ENCODE measurements around the gene RHNO1. TPM values are rescaled to one million over a fixed set of nuclear protein-coding genes. Genes with fewer than 3 reads are reported as not detected.
"Not testable (repeated sequence)": the region's sequence is repeated elsewhere in the genome, so short reads cannot be mapped to it uniquely, and the experiment has no call there.

RHNO1 gene
- total and polyA plus RNA-seq, 12 donors, result 2.5 to 10.9 (median 6.9) TPM

DNA sequence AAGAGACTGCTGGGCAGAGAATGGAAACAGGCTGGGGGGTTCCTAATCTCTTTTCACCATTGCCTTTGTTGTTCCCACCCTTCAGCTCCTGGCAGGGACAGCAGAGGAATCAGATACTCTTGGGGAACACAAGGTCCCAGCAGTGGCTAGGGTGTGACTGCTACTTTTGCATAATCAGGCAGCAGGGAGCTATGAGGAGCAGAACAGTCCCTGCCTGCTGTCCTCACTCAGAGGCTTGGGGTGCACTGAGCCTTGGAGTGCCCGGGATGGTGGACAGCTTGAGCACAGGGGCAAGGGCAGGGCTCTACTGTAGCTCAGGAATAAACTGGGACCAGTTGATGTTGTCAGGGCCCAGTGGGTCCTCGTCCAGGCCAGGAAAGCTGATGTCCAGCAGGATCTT is 18.7 kb upstream of the RHNO1 start:
- H3K27ac ChIP-seq, result peak overlapping the region in 3 of 10 donors; percentile 40 to 55 (median 50)
- peak in 1 of 8 donors; percentile 35 for ATAC-seq

DNA sequence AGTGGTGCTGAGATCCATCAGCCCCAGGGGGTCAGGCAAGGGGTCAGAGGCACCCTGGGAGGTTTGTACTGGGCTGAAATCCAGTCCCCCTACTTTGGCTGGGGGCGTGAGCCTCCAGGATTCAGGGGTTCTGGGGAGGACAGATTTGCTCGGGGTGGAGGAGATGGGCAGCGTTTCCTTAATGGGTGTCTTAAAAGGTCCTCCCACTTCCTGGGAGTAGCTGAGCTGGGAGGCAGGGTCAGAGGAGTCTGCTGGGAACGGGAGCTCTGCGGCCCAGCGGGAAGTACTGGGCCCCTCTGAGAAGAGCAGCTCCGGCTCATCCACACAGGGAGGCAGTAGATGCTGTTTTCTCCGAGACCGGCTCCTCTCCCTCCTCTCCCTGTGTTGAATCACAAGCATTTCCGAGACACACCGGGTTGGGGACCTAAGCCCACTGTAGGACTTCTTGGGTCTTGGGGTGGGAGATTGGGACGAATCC is 18.0 kb upstream of the RHNO1 start:
- H3K27ac ChIP-seq, result peak overlapping the region in 5 of 10 donors; percentile 30 to 55 (median 40)
- WGBS, 2 donors, result 81 to 83% methylated on average over 12 of the region's 12 CpGs
- ATAC-seq, result peak; percentile 26 to 76 (median 60)

More for the DNA sequence above, 18.7 kb upstream of the RHNO1 start:
- Histone ChIP-seq H3K4me1 (peaks cover 0 to 5% (median 0%) of the 10 kb centered on the region in 9 donors), H3K27me3 (no peaks in the 10 kb centered on the region), H3K9me3 (no peaks in the 10 kb centered on the region), H3K4me3 (no peak overlapping the region), H3K36me3 (peaks cover 0 to 55% (median 0%) of the 10 kb centered on the region in 9 donors)
- TF ChIP-seq, protein P1, sequence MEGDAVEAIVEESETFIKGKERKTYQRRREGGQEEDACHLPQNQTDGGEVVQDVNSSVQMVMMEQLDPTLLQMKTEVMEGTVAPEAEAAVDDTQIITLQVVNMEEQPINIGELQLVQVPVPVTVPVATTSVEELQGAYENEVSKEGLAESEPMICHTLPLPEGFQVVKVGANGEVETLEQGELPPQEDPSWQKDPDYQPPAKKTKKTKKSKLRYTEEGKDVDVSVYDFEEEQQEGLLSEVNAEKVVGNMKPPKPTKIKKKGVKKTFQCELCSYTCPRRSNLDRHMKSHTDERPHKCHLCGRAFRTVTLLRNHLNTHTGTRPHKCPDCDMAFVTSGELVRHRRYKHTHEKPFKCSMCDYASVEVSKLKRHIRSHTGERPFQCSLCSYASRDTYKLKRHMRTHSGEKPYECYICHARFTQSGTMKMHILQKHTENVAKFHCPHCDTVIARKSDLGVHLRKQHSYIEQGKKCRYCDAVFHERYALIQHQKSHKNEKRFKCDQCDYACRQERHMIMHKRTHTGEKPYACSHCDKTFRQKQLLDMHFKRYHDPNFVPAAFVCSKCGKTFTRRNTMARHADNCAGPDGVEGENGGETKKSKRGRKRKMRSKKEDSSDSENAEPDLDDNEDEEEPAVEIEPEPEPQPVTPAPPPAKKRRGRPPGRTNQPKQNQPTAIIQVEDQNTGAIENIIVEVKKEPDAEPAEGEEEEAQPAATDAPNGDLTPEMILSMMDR (IDR thresholded peaks at IDR 0.05), result no peak
- intact Hi-C loops (cut with DNase I), result loop anchor here in 8 of 10 donors (10.0 kb wide), 2 partner anchors 86 to 176 kb away; no protein-coding TSS in a partner anchor
- 81 to 87% methylated on average over 2 of the region's 2 CpGs for WGBS, 2 donors
- DNase-seq, result no peak

DNA sequence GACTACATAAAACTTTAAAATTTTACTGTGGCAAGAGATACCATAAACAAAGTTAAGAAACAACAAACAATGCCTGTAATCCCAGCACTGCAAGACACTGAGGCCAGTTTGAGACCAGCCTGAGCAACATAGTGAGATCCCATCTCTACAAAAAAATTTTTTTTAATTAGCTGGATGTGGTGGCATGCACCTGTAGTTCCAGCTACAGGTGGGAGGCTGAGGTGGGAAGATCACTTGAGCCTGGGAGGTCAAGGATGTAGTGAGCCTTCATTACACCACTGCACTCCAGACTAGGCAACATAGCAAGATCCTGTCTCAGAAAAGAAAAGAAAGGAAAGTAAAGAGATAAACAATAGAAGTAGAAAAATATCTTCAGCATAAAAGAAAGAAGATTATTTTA is 16.9 kb upstream of the RHNO1 start:
- intact Hi-C loops (cut with DNase I), result no loop called here

More for the DNA sequence above, 18.0 kb upstream of the RHNO1 start:
- Histone ChIP-seq H3K27me3 (no peaks in the 10 kb centered on the region), H3K9me3 (no peaks in the 10 kb centered on the region), H3K36me3 (peaks cover 0 to 61% (median 0%) of the 10 kb centered on the region in 9 donors), H3K4me1 (peaks cover 0 to 5% (median 0%) of the 10 kb centered on the region in 9 donors), H3K4me3 (no peak overlapping the region)
- intact Hi-C loops (cut with DNase I), result loop anchor here in 8 of 10 donors (10.0 kb wide), 2 partner anchors 86 to 176 kb away; no protein-coding TSS in a partner anchor
- DNase-seq, result no peak
- TF ChIP-seq, protein P1 (IDR thresholded peaks at IDR 0.05), result no peak

GRCh38 chr12:2862876-2863275 is 14.1 kb upstream of the RHNO1 start:
- intact Hi-C loops (cut with DNase I), result no loop called here
- no peak for ATAC-seq
- TF ChIP-seq, protein P1 (IDR thresholded peaks at IDR 0.05), result no peak
- Histone ChIP-seq H3K36me3 (peaks cover 0 to 92% (median 0%) of the 10 kb centered on the region in 9 donors), H3K9me3 (no peaks in the 10 kb centered on the region), H3K4me3 (no peak overlapping the region), H3K27ac (no peak overlapping the region), H3K4me1 (peaks cover 0 to 5% (median 0%) of the 10 kb centered on the region in 9 donors), H3K27me3 (no peaks in the 10 kb centered on the region)
- WGBS, 2 donors, result 65 to 81% methylated on average over 7 of the region's 7 CpGs
- no peak for DNase-seq

More for the DNA sequence above, 16.9 kb upstream of the RHNO1 start:
- TF ChIP-seq, protein P1 (IDR thresholded peaks at IDR 0.05), result no peak
- Histone ChIP-seq H3K4me3 (no peak overlapping the region), H3K9me3 (no peaks in the 10 kb centered on the region), H3K27me3 (no peaks in the 10 kb centered on the region), H3K36me3 (peaks cover 0 to 73% (median 0%) of the 10 kb centered on the region in 9 donors), H3K27ac (no peak overlapping the region), H3K4me1 (peaks cover 0 to 5% (median 0%) of the 10 kb centered on the region in 9 donors)
- DNase-seq (no peak), ATAC-seq (no peak)

DNA sequence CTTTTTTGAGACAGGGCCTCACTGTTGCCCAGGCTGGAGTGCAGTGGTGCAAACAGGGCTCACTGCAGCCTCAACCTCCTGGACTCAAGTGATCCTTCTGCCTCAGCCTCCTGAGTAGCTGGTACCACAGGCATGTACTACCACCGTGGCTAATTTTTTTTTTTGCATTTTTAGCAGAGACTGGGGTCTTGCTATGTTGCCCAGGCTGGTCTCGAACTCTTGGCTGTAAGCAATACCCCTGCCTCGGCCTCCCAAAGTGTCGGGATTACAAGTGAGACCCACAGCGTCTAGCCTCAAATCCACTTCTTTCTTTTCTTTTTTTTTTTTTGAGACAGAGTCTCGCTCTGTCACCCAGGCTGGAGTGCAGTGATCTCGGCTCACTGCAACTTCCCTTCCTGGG is 13.6 kb upstream of the RHNO1 start:
- H3K27ac ChIP-seq; H3K9me3 ChIP-seq; H3K4me3 ChIP-seq; H3K27me3 ChIP-seq; DNase-seq; H3K4me1 ChIP-seq; intact Hi-C loops (cut with DNase I); ATAC-seq: not testable (repeated sequence)
- 95 to 96% methylated on average over 6 to 7 of the region's 7 CpGs for WGBS, 2 donors
- H3K36me3 ChIP-seq, result peaks cover 0 to 92% (median 0%) of the 10 kb centered on the region in 9 donors

Data from heart right ventricle (tissue), 16 donors.